IPS-20b (cell line): ENCODE data around the gene GALNT18.

Experiments
- H3K27ac ChIP-seq: one replicate; pipeline ENCODE4 v1.5.1; 2013; ENCODE audit warnings: low read length
- H3K27me3 ChIP-seq: 2 replicates; pipeline ENCODE4 v1.6.1; 2013; ENCODE audit warnings: mild to moderate bottlenecking, low read length, inconsistent platforms; ENCODE audit not compliant: insufficient read depth
- H3K36me3 ChIP-seq: 2 replicates; pipeline ENCODE4 v1.6.1; 2013; ENCODE audit warnings: low read depth, mild to moderate bottlenecking, inconsistent platforms, low read length, moderate library complexity; ENCODE audit not compliant: insufficient read depth
- H3K4me1 ChIP-seq: 2 replicates; pipeline ENCODE4 v1.6.1; 2013; ENCODE audit warnings: mild to moderate bottlenecking, control low read depth, inconsistent platforms, low read length, moderate library complexity; ENCODE audit not compliant: insufficient read depth
- H3K4me3 ChIP-seq: 2 replicates; pipeline ENCODE4 v1.5.1; 2013; ENCODE audit warnings: mild to moderate bottlenecking, low read length, inconsistent platforms
- H3K9ac ChIP-seq: 2 replicates; pipeline ENCODE4 v1.6.1; 2013; ENCODE audit warnings: low read depth, mild to moderate bottlenecking, inconsistent platforms, low read length, moderate library complexity
- H3K9me3 ChIP-seq: 2 replicates; pipeline ENCODE4 v1.6.1; 2013; ENCODE audit warnings: mild to moderate bottlenecking, low read depth, low read length, inconsistent platforms; ENCODE audit not compliant: insufficient read depth

Gene GALNT18

GRCh38 chr11:11301212-11301611 is 320.6 kb downstream of the GALNT18 start:
- Histone ChIP-seq H3K27ac (no peak overlapping the region), H3K27me3 (no peaks in the 10 kb centered on the region), H3K4me1 (no peaks in the 10 kb centered on the region), H3K9ac (no peak overlapping the region), H3K4me3 (no peak overlapping the region), H3K9me3 (no peaks in the 10 kb centered on the region), H3K36me3 (no peaks in the 10 kb centered on the region)

- Histone ChIP-seq H3K9me3 (no peaks in the 10 kb centered on the region), H3K4me1 (no peaks in the 10 kb centered on the region), H3K4me3 (no peak overlapping the region), H3K27ac (no peak overlapping the region), H3K36me3 (no peaks in the 10 kb centered on the region), H3K9ac (no peak overlapping the region), H3K27me3 (no peaks in the 10 kb centered on the region)
These were observed 324.2 kb downstream of the GALNT18 start for GRCh38 chr11:11297578-11297977.

- Histone ChIP-seq H3K36me3 (no peaks in the 10 kb centered on the region), H3K4me1 (no peaks in the 10 kb centered on the region), H3K9ac (no peak overlapping the region), H3K4me3 (no peak overlapping the region), H3K27me3 (no peaks in the 10 kb centered on the region), H3K27ac (no peak overlapping the region), H3K9me3 (no peaks in the 10 kb centered on the region)
These were observed 325.4 kb downstream of the GALNT18 start for GRCh38 chr11:11296434-11296833.

- no peaks in the 10 kb centered on the region for H3K27me3 ChIP-seq
- H3K9me3 ChIP-seq = no peaks in the 10 kb centered on the region
- no peaks in the 10 kb centered on the region for H3K36me3 ChIP-seq
- no peak overlapping the region for H3K9ac ChIP-seq
- no peaks in the 10 kb centered on the region for H3K4me1 ChIP-seq
- H3K4me3 ChIP-seq = no peak overlapping the region
- H3K27ac ChIP-seq = no peak overlapping the region
These were observed 327.3 kb downstream of the GALNT18 start for GRCh38 chr11:11294551-11294855.

- Histone ChIP-seq H3K4me3 (no peak overlapping the region), H3K27me3 (no peaks in the 10 kb centered on the region), H3K4me1 (no peaks in the 10 kb centered on the region), H3K27ac (no peak overlapping the region), H3K36me3 (no peaks in the 10 kb centered on the region), H3K9me3 (no peaks in the 10 kb centered on the region), H3K9ac (no peak overlapping the region)
These were observed 327.8 kb downstream of the GALNT18 start for GRCh38 chr11:11293798-11294550.

- H3K36me3 ChIP-seq = no peaks in the 10 kb centered on the region
- H3K4me1 ChIP-seq = no peaks in the 10 kb centered on the region
These were observed 329.0 kb downstream of the GALNT18 start for GRCh38 chr11:11292839-11293238.

GRCh38 chr11:11291041-11292015 is 330.5 kb downstream of the GALNT18 start:
- H3K27ac ChIP-seq = no peak overlapping the region
- no peaks in the 10 kb centered on the region for H3K27me3 ChIP-seq
- no peaks in the 10 kb centered on the region for H3K36me3 ChIP-seq
- no peaks in the 10 kb centered on the region for H3K4me1 ChIP-seq
- no peaks in the 10 kb centered on the region for H3K9me3 ChIP-seq
- no peak overlapping the region for H3K4me3 ChIP-seq
- no peak overlapping the region for H3K9ac ChIP-seq

More at GRCh38 chr11:11292839-11293238, 329.0 kb downstream of the GALNT18 start:
- no peak overlapping the region for H3K4me3 ChIP-seq
- no peak overlapping the region for H3K27ac ChIP-seq
- no peak overlapping the region for H3K9ac ChIP-seq
- no peaks in the 10 kb centered on the region for H3K9me3 ChIP-seq
- H3K27me3 ChIP-seq = no peaks in the 10 kb centered on the region

- H3K27me3 ChIP-seq = no peaks in the 10 kb centered on the region
- H3K9me3 ChIP-seq = no peaks in the 10 kb centered on the region
- H3K27ac ChIP-seq = no peak overlapping the region
- no peaks in the 10 kb centered on the region for H3K4me1 ChIP-seq
- no peak overlapping the region for H3K9ac ChIP-seq
- H3K4me3 ChIP-seq = no peak overlapping the region
- H3K36me3 ChIP-seq = no peaks in the 10 kb centered on the region
These were observed 331.5 kb downstream of the GALNT18 start for GRCh38 chr11:11290354-11290753.

- H3K9me3 ChIP-seq = no peaks in the 10 kb centered on the region
- H3K4me3 ChIP-seq = no peak overlapping the region
- H3K9ac ChIP-seq = no peak overlapping the region
- H3K27ac ChIP-seq = no peak overlapping the region
- no peaks in the 10 kb centered on the region for H3K27me3 ChIP-seq
- no peaks in the 10 kb centered on the region for H3K36me3 ChIP-seq
- H3K4me1 ChIP-seq = no peaks in the 10 kb centered on the region
These were observed 332.1 kb downstream of the GALNT18 start for GRCh38 chr11:11289669-11290068.

- no peak overlapping the region for H3K9ac ChIP-seq
- H3K27ac ChIP-seq = no peak overlapping the region
- no peaks in the 10 kb centered on the region for H3K9me3 ChIP-seq
- no peaks in the 10 kb centered on the region for H3K36me3 ChIP-seq
- no peaks in the 10 kb centered on the region for H3K4me1 ChIP-seq
- no peaks in the 10 kb centered on the region for H3K27me3 ChIP-seq
- no peak overlapping the region for H3K4me3 ChIP-seq
These were observed 332.7 kb downstream of the GALNT18 start for GRCh38 chr11:11288972-11289616.

- H3K27me3 ChIP-seq = no peaks in the 10 kb centered on the region
- no peak overlapping the region for H3K4me3 ChIP-seq
- no peak overlapping the region for H3K27ac ChIP-seq
- no peak overlapping the region for H3K9ac ChIP-seq
- H3K9me3 ChIP-seq = no peaks in the 10 kb centered on the region
- no peaks in the 10 kb centered on the region for H3K36me3 ChIP-seq
- H3K4me1 ChIP-seq = peaks cover 13% of the 10 kb centered on the region
These were observed 337.3 kb downstream of the GALNT18 start for GRCh38 chr11:11284481-11284880.
